COLO829 (cell line): ENCODE data around the gene ADD1.
A peak's percentile ranks its signal among the peaks of the same experiment; 100 is the strongest.
"Not testable (repeated sequence)": the region's sequence is repeated elsewhere in the genome, so short reads cannot be mapped to it uniquely, and the experiment has no call there.

Experiments used
- DNase-seq: peaks from one replicate; pipeline ENCODE4 v3.0.0; 2012; ENCODE audit warnings: low spot score

ADD1 gene

GRCh38 chr4:2934077-2934812, 90.6 kb downstream of the ADD1 start:
- peak; percentile 19 for DNase-seq

GRCh38 chr4:2934813-2935761, 91.4 kb downstream of the ADD1 start:
- DNase-seq: peak; percentile 72

- no peak for DNase-seq
Observed at GRCh38 chr4:2935762-2936743, 92.4 kb downstream of the ADD1 start.

- DNase-seq: no peak
Observed at GRCh38 chr4:2936773-2937145, 93.1 kb downstream of the ADD1 start.

GRCh38 chr4:2937146-2937857, 93.7 kb downstream of the ADD1 start:
- DNase-seq: no peak

GRCh38 chr4:2937986-2938385, 94.3 kb downstream of the ADD1 start:
- DNase-seq: no peak

GRCh38 chr4:2938411-2938810, 94.8 kb downstream of the ADD1 start:
- not testable (repeated sequence) for DNase-seq

- no peak for DNase-seq
Observed at GRCh38 chr4:2938906-2939305, 95.3 kb downstream of the ADD1 start.

GRCh38 chr4:2939383-2940243, 96.0 kb downstream of the ADD1 start:
- DNase-seq: no peak

GRCh38 chr4:2940267-2941137, 96.9 kb downstream of the ADD1 start:
- no peak for DNase-seq

GRCh38 chr4:2941138-2942036, 97.7 kb downstream of the ADD1 start:
- no peak for DNase-seq

GRCh38 chr4:2942037-2942531, 98.4 kb downstream of the ADD1 start:
- no peak for DNase-seq

GRCh38 chr4:2942532-2943363, 99.1 kb downstream of the ADD1 start:
- no peak for DNase-seq

- no peak for DNase-seq
Observed at GRCh38 chr4:2943364-2944090, 99.9 kb downstream of the ADD1 start.

GRCh38 chr4:2944091-2944482, 100.4 kb downstream of the ADD1 start:
- DNase-seq: no peak
